GM18499 (cell line): ENCODE data around the gene DNMT1.

Source experiments
- ATAC-seq: cut with Tn5 transposase; IDR thresholded peaks from one replicate; pipeline ENCODE4 v1.9.1; 2021; ENCODE audit warnings: moderate number of reproducible peaks; ENCODE audit not compliant: insufficient read depth, unreplicated experiment

Gene DNMT1

GRCh38 chr19:10104130-10104513 is 90.6 kb downstream of the DNMT1 start:
- no peak for ATAC-seq

- ATAC-seq, result no peak
Observed at GRCh38 chr19:10102787-10103236, 91.9 kb downstream of the DNMT1 start.

GRCh38 chr19:10100163-10100785 is 94.5 kb downstream of the DNMT1 start:
- no peak for ATAC-seq

DNA sequence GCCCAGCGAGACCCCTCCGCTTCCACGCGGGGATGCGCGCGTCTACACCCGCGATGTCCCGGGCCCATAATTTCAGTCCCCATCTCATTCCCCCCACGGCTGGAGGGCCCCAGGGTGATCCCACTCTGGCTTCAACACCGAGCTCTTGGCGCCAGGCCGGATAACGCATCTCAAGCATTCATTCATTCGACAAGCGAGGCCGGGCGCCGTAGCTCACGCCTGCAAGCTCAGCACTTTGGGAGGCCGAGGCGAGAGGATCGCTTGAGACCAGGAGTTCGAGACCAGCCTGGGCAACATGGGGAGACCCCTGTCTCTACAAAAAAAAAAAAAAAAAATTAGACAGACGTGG is 98.2 kb downstream of the DNMT1 start:
- no peak for ATAC-seq

GRCh38 chr19:10095948-10096614 is 98.7 kb downstream of the DNMT1 start:
- no peak for ATAC-seq

GRCh38 chr19:10095622-10095947 is 99.2 kb downstream of the DNMT1 start:
- no peak for ATAC-seq

GRCh38 chr19:10093295-10094186 is 101.2 kb downstream of the DNMT1 start:
- ATAC-seq, result no peak

- no peak for ATAC-seq
Observed at GRCh38 chr19:10092648-10093294, 102.0 kb downstream of the DNMT1 start.

GRCh38 chr19:10091895-10092641 is 102.7 kb downstream of the DNMT1 start:
- no peak for ATAC-seq

DNA sequence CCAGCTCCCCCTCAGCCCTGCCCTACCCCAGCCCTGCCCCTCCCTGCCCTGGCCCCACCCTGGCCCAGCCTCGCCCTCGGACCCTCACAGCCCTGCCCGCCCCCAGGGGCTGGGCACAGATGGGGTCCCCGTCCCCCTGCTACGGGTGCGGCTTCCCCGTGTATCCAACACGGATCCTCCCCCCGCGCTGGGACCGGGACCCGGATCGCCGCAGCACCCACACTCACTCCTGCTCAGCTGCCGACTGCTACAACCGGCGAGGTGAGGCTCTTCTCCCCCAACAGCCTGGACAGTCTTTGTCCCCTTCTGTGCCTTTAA is 103.4 kb downstream of the DNMT1 start:
- no peak for ATAC-seq

- no peak for ATAC-seq
Observed at GRCh38 chr19:10089801-10090375, 104.9 kb downstream of the DNMT1 start.

- no peak for ATAC-seq
Observed at GRCh38 chr19:10088949-10089554, 105.7 kb downstream of the DNMT1 start.

DNA sequence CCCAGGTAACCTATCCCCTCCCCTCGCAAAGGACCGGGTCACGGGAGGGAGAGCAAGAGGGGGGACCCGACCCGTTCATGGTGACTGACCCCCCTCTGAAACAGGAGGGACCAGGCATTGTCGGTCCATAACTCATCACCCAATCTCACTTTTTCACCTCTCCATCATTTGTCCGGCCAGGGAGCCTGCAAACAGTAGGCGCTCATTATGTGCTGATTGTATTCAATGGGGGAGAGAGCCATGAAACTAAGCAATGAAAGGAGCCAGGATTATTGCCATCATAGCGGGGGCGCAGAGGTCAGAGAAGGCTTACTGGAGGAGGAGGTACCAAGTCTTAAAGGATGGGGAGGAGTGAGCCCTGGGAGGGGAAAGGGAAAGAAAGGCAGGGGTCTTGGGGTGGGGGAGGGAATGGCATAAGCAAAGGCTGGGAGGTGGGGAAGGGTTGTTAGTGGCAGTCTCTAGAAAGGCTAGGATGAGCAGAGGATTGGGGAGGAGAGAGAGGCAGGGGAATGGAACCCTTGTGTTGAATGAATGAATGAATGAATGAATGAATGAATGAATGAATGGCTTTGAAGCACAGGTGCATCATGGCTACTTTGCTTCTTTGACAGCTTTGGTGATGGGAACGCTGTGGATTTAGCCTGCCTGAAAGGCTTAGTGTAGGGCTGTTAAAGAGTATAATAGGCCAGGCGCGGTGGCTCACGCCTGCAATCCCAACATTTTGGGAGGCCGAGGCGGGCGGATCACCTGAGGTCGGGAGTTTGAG is 107.3 kb downstream of the DNMT1 start:
- no peak for ATAC-seq

DNA sequence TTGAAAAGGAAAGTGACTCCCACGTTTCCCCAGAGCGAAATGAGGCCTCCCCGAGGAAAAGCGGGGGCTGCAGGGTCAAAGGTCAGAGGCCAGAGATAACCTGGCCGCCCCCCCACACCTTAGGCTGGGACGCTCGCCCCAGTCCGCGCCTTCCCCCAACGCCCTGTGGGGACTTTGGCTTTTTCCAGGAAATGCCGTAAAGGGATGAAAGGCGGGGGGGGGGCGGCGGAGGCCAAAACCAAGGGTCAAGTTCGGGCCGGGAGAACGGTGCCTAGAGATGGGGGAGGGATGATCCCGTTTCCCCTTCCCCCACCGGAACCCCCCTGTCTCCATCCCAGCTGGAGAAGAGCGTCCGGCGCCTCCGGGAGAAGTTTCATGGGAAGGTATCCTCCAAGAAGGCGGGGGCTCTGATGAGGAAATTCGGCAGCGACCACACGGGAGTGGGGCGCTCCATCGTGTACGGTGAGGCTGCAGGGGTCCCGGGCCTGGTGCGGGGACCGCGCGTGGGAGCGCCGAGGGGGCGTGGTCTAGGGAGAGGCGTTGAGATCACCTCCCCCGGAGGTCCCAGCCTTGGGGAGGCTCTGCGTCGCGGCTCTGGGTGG is 108.1 kb downstream of the DNMT1 start:
- ATAC-seq, result no peak

GRCh38 chr19:10085641-10086590 is 108.8 kb downstream of the DNMT1 start, which contains the start of gene SHFL:
Gene SHFL (plus strand): TSS chr19:10086317. CDS start chr19:10086428, 111 bp downstream.
- no peak for ATAC-seq

GRCh38 chr19:10084803-10085202 is 110.0 kb downstream of the DNMT1 start:
- ATAC-seq, result no peak

DNA sequence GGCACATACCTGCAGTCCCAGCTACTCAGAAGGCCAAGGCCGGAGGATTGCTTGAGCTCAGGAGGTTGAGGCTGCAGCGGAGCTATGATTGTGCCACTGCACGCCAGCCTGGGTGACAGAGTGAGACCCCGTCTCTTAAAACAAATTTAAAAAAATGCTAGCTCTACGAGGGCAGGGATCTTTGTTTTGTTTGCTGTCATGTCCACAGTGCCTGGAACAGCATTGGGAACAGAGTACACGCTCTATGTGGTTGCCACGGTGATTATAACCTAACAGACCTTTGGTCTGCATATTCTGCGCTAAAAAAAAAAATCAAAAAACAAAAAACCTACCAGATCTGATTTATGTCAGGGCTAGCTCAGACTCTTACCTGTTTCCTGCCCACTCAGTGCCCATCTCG is 110.8 kb downstream of the DNMT1 start:
- no peak for ATAC-seq
